Fibroblast of skin of right biceps (primary cell): ENCODE results near the gene BZW1.

Experiments used
- DNase-seq: peaks from one replicate; pipeline ENCODE4 v3.0.0-alpha.2; 2013

BZW1 gene

DNA sequence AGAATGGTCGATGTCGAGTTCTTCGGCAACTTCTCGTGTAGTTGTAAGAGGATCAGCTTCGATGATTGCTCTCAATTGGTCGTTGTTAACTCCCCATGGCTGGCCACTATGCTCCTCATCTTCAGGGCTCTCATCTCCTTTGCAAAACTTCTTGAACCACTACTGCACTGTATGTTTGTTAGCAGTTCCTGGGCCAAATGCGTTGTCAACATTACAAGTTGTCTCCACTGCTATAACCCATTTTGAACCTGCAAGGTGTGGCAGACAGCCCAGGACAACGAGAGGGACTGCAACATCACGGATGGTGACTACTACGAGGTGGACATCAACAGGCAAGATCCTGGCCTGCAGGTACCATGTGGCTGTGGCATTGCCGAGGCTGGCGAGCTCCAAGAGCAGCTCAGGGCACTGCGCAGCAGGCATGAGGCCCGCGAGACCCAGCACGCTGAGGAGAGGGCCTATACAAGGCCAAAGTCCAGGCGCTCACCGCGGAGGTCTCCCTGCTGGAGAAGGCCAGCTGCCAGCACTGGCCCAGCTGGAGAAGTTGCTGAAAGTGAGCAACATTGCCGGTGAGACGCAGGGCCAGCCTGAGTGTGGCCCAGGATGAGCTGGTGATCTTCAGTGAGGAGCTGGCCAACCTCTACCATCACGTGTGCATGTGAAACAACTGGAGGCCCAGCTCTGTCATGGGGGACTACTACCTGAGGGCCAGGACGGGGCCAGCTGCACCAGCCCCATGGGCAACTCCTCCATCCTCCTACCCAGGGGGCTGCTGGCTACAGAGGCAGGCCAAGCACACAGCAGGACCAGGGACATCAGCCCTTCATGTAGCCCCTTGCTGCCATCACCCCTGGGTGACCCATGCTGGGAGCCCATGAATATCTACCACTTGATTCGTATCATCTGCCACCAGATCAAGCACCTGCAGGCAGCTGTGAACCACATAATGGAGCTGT is 32.6 kb downstream of the BZW1 start:
- no peak for DNase-seq

DNA sequence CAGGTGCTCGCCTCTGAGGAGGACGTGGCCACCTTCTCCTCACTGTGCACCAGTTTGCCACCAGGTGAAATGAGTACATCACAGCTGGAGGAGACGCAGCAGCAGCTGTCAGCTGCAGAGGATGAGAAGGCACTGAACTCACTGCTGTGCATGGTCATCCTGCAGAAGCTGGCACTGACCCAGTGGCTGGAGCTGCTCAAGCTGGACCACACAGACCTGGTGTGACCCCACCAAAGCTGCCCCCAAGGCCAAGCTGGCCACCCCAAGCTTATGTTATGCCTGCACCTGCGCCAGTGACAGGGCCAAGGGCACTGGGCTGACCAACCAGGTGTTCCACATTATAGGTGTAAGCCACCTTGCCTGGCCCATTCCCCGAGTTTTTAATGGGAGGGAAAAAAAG is 33.5 kb downstream of the BZW1 start:
- DNase-seq = no peak

DNA sequence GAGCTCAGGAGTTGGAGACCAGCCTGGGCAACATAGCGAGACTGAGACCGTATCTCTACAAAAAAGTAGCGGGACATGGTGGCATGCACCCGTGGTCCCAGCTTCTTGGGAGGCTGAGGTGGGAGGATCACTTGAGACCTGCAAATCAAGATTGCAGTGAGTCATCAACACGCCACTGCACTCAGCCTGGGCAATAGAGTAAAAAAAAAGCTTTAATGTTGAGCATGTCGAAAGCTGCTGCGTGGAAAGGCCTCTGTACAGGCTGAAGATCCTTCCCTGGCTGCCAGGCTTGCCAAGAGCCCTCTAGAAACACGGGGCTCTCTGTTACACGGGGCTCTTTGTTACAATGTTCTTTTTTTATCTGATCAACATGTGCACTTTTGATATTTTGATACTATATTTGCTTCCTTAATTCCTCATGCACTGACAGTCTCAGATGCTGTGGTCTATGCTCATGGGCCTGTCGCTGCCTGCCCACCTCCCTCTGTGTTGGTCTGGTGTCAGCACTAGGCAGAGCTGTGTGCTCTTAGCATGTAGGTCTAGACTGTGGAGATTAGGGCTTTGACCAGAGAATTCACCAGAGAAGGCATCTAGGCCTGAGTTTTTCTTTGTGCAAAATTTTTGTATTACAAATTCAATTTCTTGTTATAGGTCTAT is 34.1 kb downstream of the BZW1 start:
- DNase-seq = no peak

DNA sequence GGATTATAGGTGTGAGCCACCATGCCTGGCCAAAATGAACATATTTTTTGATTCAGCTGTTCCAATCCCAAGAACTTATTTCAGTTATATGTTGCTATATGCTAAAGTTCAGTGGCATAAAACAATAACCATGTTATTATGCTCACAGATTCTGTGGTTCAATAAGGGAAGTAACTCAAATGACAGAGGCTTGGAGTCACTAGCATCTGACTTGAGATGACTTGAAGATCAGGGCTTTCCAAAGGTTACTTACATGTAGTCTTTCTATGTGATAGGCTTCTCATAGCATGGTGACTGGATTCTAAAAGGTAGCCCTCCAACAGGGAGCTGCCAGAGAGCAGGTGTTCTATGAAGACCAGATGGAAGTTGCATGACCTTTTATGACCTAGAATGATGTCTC is 35.6 kb downstream of the BZW1 start:
- no peak for DNase-seq

DNA sequence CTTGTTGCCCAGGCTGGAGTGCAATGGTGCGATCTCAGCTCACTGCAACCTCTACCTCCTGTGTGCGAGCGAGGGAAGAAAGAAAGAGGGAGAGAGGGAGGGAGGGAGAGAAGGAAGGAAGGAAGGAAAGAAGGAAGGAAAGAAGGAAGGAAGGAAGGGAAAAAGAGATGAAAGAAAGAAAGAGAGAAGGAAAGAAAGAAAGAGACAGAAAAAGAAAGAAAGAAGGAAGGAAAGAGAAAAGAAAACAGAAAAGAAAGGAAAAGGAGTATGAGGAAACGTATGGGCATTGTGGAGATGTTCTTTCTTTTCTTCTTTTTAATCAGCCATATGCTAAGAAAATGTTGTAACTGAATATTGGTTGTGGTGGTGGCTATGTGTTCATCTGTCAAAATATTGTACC is 36.2 kb downstream of the BZW1 start:
- DNase-seq = no peak

DNA sequence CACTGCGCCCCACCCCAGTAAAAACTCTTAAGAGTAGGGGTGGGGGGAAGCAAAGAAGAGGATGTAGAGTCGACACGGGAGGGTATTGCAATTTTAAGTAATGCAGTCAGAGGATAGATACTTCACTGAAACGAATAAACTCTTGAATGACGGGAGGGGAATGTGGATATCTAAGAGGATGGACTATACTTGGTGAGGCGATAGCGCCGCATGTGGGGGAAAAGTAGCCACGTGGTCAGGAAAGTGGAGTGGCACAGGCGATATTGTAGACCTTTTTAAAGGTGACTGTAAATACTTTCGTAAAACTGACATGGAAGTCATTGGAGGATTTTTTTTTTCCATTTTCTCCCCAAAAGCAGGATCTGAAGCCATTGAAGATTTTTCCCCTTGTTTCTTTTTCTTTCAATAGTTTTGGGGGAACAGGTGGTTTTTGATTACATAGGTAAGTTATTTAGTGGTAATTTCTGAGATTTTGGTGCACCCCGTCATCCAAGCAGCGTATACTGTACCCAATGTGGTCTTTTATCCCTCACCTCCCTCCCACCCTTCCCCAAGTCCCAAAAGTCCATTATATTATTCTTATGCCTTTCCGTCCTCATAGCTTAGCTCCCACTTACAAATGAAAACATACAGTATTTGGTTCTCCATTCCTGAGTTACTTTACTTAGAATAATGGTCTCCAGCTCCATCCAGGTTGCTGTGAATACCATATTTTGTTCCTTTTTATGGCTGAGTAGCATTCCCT is 39.0 kb downstream of the BZW1 start:
- DNase-seq = no peak

DNA sequence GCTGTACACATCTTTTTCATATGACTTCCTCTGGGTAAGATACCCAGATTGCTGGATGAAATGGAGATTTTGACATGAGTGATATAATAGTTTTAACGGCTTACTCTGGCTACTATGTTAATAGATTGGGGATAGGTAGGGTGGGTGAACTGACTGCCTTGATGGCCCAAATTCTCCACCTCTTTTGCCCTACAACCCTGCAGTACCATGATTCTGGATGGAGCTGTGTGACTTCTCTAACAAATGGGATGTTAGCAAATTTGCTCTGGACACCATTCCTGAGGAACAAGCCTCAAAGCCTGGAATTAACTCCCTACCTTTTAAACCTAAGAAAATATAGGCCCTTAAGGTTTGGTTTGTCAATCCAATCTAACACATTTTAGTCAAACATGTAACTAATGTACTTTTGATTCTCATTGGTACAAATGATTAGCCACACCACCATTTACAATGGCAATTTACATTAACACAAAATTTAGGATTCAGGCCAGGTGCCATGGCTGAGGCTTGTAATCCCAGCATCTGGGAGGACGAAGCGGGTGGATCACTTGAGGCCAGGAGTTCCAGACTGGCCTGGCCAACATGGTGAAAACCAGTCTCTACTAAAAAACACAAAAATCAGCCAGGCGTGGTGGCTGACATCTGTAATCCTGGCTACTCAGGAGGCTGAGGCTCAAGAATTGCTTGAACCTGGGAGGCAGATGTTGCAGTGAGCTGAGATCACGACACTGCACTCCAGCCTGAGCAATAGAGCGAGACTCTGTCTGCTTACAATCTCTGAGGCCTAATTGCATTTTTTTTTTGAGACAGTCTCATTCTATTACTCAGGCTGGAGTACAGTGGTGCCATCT is 39.9 kb downstream of the BZW1 start:
- no peak for DNase-seq

DNA sequence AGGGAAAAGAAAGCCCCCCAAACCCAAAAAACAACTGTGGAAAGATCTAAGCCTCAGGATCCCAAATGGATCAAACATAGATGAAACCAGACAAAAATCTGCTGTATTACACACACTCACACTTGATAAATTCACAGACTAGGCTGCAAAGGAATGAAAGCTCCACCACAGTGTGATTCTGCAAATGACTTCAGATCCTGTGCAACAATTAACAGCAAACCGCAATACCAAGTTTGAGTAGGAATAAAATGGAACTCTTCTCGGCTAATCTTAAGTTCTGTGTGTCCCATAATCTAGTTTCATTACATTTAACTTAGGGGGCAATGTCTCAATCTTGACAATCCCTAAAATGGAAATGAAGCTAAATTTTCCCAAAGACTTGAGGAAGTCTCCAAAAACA is 40.9 kb downstream of the BZW1 start:
- no peak for DNase-seq

DNA sequence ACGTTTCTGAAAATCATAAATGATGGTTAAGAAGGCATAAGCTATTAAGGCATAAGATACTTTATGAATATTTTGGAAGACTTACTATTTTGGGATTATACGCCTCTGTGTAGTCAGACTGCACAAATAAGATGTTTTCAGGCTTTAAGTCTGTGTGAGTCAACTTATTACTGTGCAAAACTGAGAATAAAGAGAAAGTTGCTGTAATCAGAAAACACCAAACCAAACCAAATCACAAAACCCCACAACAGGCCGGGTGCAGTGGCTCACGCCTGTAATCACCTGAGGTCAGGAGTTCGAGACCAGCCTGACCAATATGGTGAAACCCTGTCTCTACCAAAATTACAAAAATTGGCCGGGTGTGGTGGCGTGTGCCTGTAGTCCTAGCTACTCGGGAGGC is 45.1 kb downstream of the BZW1 start:
- no peak for DNase-seq

DNA sequence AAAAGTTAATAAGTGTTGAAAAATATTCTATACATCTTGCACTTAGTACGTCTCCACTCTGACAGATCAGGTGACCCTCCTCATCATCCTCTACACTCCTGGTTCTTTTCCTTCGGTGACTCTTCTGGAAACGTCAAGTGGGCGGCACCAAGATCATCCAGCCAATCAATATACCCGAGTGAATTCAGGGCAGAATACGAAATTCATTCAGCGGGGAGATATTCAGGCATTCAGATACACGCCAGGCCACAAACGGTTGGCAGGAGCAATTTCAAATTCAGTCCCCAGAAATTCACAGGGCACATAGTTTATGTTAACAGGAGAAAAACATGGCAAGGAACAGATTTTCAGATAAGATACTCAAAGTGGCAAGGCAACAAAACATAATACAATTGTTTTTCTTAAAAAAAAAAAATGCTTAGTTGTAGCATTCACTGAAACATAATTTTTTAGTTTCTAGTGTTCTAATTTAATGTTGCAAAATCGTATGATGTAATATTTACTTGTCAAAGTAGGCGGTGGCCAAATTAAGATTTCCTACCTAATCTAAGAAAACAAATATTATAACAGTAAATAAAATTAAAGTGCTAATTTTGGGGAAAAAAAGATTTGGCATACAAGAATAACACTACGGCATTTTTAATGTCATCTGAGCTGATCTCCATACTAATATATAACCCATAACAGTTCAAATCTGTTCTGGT is 48.5 kb downstream of the BZW1 start:
- peak; percentile 28 for DNase-seq

DNA sequence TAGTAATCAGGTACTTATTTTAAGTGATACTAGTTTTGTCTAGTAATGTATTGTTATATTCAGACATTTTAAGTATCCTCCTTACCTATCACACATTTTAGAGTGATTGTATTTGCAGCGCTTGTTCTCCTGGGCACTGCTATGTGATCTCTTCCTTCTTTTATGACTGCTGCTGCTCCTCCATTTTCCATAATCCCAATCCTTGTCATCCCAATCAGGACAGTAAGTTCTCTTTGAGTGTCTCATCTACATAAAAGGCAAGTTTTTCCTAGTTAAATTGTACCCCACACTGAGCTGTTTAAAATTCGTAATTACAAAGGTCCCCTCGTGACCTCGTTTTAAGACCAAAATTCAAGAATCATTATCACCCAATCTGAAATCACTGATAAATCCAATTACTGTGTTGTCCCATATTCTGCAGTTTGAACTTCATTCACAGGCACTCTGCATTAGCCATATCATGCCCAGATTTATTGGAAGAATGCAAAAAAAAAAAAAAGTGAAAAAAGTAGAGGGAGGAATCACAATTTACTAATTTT is 50.0 kb downstream of the BZW1 start:
- no peak for DNase-seq

DNA sequence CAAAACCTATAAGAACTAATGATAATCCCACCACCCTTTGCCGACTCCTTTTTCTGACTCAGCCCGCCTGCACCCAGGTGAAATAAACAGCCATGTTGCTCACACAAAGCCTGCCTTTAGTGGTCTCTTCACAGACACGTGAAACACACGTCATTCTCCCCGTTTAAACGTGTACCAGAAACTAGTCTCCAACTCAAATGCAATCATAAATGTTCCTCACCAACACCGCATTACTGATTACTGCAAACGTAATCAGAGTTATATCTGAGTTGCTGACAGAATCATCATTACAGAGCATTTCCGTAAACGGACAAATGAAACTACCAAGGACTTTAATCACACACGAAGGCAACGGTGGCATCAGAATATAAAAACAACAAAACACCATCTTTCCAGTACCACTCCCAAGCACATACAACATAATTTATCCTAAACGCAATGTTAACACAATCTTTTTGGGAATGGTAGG is 50.9 kb downstream of the BZW1 start:
- DNase-seq = peak; percentile 68

DNA sequence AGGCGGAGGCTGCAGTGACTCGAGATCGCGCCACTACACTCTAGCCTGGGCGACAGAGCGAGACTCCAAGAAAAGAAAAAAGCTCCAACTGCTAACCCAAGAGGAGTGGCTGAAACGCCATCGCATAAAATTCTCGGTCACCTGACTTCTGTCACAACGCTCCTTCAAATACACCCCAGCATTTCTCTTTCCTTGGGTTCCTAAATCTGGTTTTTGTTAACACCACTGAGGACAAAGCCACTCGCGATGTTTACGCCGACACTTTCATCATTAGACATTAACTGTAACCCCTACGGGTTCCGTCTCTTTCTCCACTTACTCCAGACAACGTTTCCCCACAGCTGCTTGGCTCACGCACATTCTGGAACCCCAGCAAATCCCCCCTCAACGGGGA is 52.1 kb downstream of the BZW1 start:
- no peak for DNase-seq

DNA sequence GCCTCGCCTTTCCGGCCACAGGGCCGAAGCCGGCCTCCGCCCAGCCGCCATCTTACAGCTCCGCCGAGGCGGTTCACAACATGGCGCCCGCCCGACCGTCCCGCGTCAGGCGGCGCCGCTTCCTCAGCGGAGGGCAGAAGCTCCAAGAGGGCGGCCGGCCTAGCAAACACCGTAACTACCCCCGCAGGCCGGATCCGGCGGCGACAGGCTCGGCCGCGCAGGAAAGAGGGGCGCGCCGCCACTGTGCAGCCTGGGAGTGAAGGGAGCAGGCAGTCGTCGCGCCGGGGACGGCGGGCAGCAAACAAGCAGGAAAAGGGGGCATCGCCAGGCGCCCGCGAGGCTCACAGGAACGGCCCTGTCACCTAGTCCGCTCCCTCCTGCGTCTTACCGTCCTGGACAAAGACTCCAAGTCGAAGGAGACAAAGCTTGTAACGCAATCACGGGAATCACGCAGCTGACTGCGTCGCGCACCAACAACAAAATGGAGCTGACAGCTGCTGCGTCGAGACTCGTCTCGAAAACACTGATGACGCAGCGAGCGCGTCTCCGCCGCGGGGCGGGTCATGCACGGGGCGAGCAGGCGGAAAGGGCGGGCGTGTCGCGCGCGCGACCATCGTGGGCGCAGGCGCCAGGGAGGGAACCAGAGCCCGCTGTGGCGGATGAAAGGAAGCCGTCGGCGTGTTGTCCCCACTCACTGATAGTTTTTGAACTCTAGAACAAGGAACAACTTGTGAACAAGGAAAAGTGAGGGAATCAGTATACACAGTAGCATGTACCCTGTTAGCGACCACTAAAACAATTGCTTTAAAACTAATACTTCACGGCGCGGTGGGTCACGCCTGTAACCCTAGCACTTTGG is 52.7 kb downstream of the BZW1 start, which contains the start of gene CLK1:
Gene CLK1 (minus strand): TSS at position 483 of the 859 bp plus-strand sequence. CDS start 2,796 bp downstream, outside the sequence.
- DNase-seq = peak; percentile 94

DNA sequence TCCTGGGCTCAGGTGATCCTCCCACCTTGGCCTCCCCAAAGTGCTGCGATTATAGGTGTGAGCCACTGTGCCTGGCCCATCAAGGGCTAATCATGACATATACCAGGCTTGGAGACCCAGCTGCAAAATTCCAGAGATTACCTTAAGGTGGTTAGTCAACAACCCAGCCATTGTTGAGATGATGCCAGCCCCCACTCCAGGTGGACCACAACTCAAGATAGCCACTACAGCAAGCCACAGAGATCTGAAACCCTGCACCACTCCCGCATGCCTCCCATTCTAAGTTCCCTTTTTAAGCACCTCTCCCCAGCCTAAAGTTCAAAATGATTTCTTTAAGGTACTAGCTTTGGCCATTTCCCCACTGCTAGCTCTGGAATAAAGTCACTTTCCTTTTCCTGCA is 57.3 kb downstream of the BZW1 start:
- DNase-seq = no peak

DNA sequence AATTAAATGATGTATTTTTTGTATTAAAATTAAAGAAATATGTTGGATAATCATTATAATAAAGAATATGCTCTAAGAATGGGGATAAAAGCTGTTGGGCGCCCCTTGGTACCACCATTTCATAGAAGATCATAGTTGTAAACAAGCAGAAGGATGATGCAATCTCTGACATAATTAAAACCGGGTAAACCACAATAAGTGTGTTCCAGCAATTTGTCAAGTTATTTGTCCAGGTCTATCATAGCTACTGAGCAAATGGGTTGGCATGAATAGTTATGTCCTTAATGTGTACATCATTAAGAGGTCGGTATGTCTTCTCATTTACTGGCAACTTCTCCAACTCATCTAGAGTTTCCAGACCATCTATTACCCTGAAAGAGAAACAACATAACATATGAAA is 59.4 kb downstream of the BZW1 start:
- no peak for DNase-seq

DNA sequence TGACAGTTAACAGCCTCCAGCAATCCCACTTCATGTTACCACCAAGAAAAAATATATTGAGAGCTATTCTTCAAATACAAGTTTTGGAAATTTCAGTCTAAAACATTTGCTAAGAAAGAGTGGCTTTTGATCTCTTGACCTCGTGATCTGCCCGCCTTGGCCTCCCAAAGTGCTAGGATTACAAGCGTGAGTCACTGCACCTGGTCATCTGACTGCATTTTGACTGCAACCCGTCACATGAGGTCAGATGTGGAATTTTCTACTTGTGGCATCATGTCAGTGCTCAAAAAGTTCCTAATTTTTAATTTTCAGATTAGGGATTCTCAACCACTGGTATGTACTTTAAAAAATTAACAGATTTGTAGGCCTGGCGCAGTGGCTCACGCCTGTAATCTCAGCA is 61.9 kb downstream of the BZW1 start:
- DNase-seq = no peak
